Esophagus (tissue), 2 donors: ENCODE results near the gene TARS3. TPM values are rescaled to one million over a fixed set of nuclear protein-coding genes. Genes with fewer than 3 reads are reported as not detected.
"Not testable (repeated sequence)": the region's sequence is repeated elsewhere in the genome, so short reads cannot be mapped to it uniquely, and the experiment has no call there.

Experiments
- H3K27ac ChIP-seq, 2 donors: one replicate each; pipeline ENCODE4 v1.5.1; 2013; ENCODE audit warnings: low read depth in 2 of 2, mild to moderate bottlenecking in 2 of 2, inconsistent platforms in 1 of 2, low read length in 1 of 2, moderate library complexity in 1 of 2
- H3K27me3 ChIP-seq, 2 donors: one replicate each; pipeline ENCODE4 v1.6.1; 2013; ENCODE audit warnings: low read length in 2 of 2, control low read depth in 1 of 2, mild to moderate bottlenecking in 1 of 2; ENCODE audit not compliant: insufficient read depth in 2 of 2, control insufficient read depth in 1 of 2
- H3K36me3 ChIP-seq, 2 donors: one replicate each; pipeline ENCODE4 v1.6.1; 2013; ENCODE audit warnings: low read length in 1 of 2; ENCODE audit not compliant: control insufficient read depth in 2 of 2, insufficient read depth in 2 of 2
- H3K4me1 ChIP-seq, 2 donors: one replicate each; pipeline ENCODE4 v1.6.1; 2013; ENCODE audit warnings: low read length in 1 of 2; ENCODE audit not compliant: control insufficient read depth in 2 of 2, insufficient read depth in 2 of 2
- H3K4me3 ChIP-seq, 2 donors: one replicate each; pipeline ENCODE4 v1.5.1; 2013; ENCODE audit warnings: low read length in 2 of 2, mild to moderate bottlenecking in 2 of 2, low read depth in 1 of 2, moderate library complexity in 1 of 2
- H3K9me3 ChIP-seq, 2 donors: one replicate each; pipeline ENCODE4 v1.6.1; 2013; ENCODE audit warnings: mild to moderate bottlenecking in 2 of 2, low read depth in 1 of 2, low read length in 1 of 2, moderate library complexity in 1 of 2; ENCODE audit not compliant: control insufficient read depth in 2 of 2, insufficient read depth in 1 of 2
- WGBS, 2 donors: extraction: QIAGEN DNeasy Blood & Tissue Kit; methylation state at CpG; one replicate each; pipeline ENCODE4 v1.1.7; 2013; 5-methylcytosine and 5-hydroxymethylcytosine counted together
- polyA plus RNA-seq, 2 donors: library from polyadenylated mRNA; stranded (reverse); fragments of 200-250 nt; gene quantifications; one replicate each; pipeline ENCODE4 v1.2.3, GENCODE V29; 2013
- donor health status: healthy with polysubstance abuse.
- donor health status: Bipolar disorder and iron deficiency.

The TARS3 gene
- polyA plus RNA-seq, 2 donors: 3.2 to 4.2 TPM

GRCh38 chr15:101637516-101637915 lies 86.8 kb downstream of the TARS3 start:
- Histone ChIP-seq H3K9me3 (no peaks in the 10 kb centered on the region), H3K27me3 (no peaks in the 10 kb centered on the region), H3K27ac (no peak overlapping the region), H3K4me3 (no peak overlapping the region), H3K36me3 (peaks cover 0 to 3% of the 10 kb centered on the region in 2 donors), H3K4me1 (no peaks in the 10 kb centered on the region)
- WGBS, 2 donors: 61 to 65% methylated on average over 6 of the region's 6 CpGs

GRCh38 chr15:101637038-101637437 lies 87.2 kb downstream of the TARS3 start:
- H3K4me3 ChIP-seq: no peak overlapping the region
- no peaks in the 10 kb centered on the region for H3K4me1 ChIP-seq
- H3K9me3 ChIP-seq: no peaks in the 10 kb centered on the region
- H3K27ac ChIP-seq: no peak overlapping the region
- WGBS, 2 donors: 81 to 85% methylated on average over 3 of the region's 3 CpGs
- H3K36me3 ChIP-seq: peaks cover 0 to 3% of the 10 kb centered on the region in 2 donors
- no peaks in the 10 kb centered on the region for H3K27me3 ChIP-seq

DNA sequence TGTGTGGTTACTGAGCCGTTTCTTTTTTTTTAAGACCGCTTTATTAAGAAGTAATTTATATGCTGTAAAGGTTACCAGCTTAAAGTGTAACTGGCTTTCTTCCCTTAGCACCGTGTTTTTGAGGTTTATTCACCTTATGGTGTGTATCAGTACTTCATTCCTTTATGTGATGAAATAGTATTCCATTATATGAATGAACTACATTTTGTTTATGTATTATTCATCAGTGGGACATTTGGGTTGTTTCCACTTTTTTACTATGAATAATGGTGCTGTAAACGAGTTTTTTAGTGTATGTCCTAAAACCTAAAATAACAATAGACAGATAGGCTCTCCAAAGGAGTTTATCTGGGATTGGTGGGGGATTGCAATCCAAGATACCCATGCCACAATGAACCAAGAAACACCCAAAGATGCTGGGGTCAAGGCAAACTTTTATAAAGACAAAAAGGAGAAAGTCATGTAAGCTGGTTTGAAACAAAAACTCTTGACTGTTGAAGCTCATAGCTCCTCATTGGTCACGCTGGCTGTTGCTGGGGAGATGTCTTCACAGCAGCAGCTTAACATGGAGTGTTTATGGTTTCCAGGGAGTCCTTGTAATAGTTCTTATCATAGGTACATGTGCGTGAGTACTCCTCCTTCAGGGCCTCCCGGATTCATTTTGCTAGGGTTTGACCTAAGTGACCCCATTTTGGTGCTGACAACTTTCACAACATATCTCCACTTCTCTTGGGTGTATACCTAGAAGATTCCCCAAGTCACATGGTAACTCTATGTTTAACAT lies 88.1 kb downstream of the TARS3 start:
- Histone ChIP-seq H3K4me3 (no peak overlapping the region), H3K27ac (no peak overlapping the region), H3K9me3 (no peaks in the 10 kb centered on the region), H3K36me3 (peaks cover 0 to 3% of the 10 kb centered on the region in 2 donors), H3K4me1 (no peaks in the 10 kb centered on the region), H3K27me3 (no peaks in the 10 kb centered on the region)
- WGBS, 2 donors: 74 to 77% methylated on average over 7 of the region's 7 CpGs

GRCh38 chr15:101633356-101633755 lies 90.9 kb downstream of the TARS3 start:
- H3K4me3 ChIP-seq: no peak overlapping the region
- no peaks in the 10 kb centered on the region for H3K36me3 ChIP-seq
- no peaks in the 10 kb centered on the region for H3K9me3 ChIP-seq
- WGBS, 2 donors: 88 to 95% methylated on average over 3 of the region's 3 CpGs
- H3K27me3 ChIP-seq: no peaks in the 10 kb centered on the region
- H3K27ac ChIP-seq: no peak overlapping the region
- no peaks in the 10 kb centered on the region for H3K4me1 ChIP-seq

- not testable (repeated sequence) for H3K4me3 ChIP-seq, H3K9me3 ChIP-seq, H3K4me1 ChIP-seq, H3K36me3 ChIP-seq, H3K27me3 ChIP-seq, H3K27ac ChIP-seq
- 90 to 100% methylated on average over 1 to 14 of the region's 15 CpGs for WGBS, 2 donors
Observed at GRCh38 chr15:101626729-101627128, 97.5 kb downstream of the TARS3 start.

DNA sequence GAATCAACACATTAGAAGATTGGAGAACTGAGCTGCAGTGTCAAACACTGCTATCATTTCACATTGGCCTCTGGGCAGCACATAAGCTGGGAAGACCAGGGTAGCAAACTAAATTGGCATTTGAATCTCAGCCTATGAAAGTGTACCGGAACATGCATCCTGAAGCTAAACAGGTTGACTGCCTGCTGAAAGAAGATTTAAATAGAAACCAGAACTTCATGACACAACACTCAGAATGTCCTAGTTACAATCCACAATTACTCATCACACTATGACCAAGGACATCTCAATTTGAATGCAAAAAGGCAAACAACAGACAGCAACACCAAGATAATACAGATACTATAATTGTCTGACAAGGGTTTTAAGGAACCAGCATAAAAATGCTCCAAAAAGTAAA lies 98.3 kb downstream of the TARS3 start:
- H3K36me3 ChIP-seq: no peaks in the 10 kb centered on the region
- H3K4me3 ChIP-seq: no peak overlapping the region
- no peaks in the 10 kb centered on the region for H3K9me3 ChIP-seq
- no peaks in the 10 kb centered on the region for H3K27me3 ChIP-seq
- no peak overlapping the region for H3K27ac ChIP-seq
- H3K4me1 ChIP-seq: no peaks in the 10 kb centered on the region
- WGBS, 2 donors: 87 to 95% methylated on average over 1 of the region's 1 CpG

DNA sequence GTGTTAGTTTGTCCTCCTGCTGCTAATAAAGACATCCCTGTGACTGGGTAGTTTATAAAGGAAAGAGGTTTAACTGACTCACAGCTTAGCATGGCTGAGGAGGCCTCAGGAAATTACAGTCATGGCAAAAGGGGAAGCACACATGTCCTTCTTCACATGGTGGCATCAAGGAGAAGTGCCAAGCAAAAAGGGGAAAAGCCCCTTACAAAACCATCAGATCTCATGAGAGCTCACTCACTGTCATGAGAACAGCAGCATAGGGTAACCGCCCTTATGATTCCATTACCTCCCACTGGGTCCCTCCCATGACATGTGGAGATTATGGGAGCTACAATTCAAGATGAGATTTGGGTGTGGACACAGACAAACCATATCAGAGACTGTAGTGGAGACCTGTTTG lies 99.1 kb downstream of the TARS3 start:
- Histone ChIP-seq H3K27me3 (no peaks in the 10 kb centered on the region), H3K9me3 (no peaks in the 10 kb centered on the region), H3K36me3 (no peaks in the 10 kb centered on the region), H3K27ac (no peak overlapping the region), H3K4me1 (no peaks in the 10 kb centered on the region), H3K4me3 (no peak overlapping the region)
- 96 to 98% methylated on average over 1 of the region's 1 CpG for WGBS, 2 donors

GRCh38 chr15:101623367-101624304 lies 100.6 kb downstream of the TARS3 start:
- H3K27ac ChIP-seq: no peak overlapping the region
- no peaks in the 10 kb centered on the region for H3K27me3 ChIP-seq
- no peaks in the 10 kb centered on the region for H3K9me3 ChIP-seq
- H3K4me3 ChIP-seq: no peak overlapping the region
- WGBS, 2 donors: 97 to 98% methylated on average over 6 of the region's 6 CpGs
- H3K4me1 ChIP-seq: no peaks in the 10 kb centered on the region
- H3K36me3 ChIP-seq: no peaks in the 10 kb centered on the region

DNA sequence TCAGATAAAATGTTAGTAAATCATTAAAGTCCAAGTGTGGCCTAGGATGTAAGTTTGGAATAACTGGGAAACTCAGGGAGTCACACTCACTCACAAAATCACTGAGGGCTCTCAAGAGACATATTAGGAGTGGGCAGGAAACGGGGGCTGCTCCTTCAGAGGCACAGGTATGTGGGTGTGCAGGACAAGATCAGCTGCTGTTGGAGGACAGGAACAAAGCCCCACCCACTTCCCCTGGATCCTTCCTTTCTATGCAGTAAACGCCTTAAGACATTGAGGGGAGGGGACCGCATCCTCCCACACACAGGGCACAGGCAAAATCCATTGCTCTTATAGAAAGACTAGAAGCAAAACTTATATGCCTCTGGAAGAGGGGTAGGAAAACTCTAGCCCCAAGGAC lies 102.3 kb downstream of the TARS3 start:
- Histone ChIP-seq H3K36me3 (no peaks in the 10 kb centered on the region), H3K4me3 (no peak overlapping the region), H3K4me1 (no peaks in the 10 kb centered on the region), H3K9me3 (no peaks in the 10 kb centered on the region), H3K27me3 (no peaks in the 10 kb centered on the region), H3K27ac (no peak overlapping the region)
- 80 to 84% methylated on average over 3 of the region's 3 CpGs for WGBS, 2 donors
